PC-3 (cell line): Measurements from ENCODE around the gene GNRHR. TPM values are rescaled to one million over a fixed set of nuclear protein-coding genes. Genes with fewer than 3 reads are reported as not detected.
"Not testable (repeated sequence)": the region's sequence is repeated elsewhere in the genome, so short reads cannot be mapped to it uniquely, and the experiment has no call there.

Experiments
- ATAC-seq: fragments of 200-7000 bp; cut with Tn5 transposase; 2 replicates; pipeline ENCODE4 v1.9.1; 2020; ENCODE audit warnings: mild to moderate bottlenecking, moderate library complexity
- BruUV-seq: library from RNA; stranded (reverse); fragments of 400-500 nt; replicated peaks from 2 replicates; lab custom pipeline; 2021; lab: Mats Ljungman, UMichigan
- CTCF ChIA-PET: fragments of 300-600 bp; sonication (Branson Sonifier 250); formaldehyde crosslinking; loops from one replicate; lab custom pipeline; 2022; ENCODE audit warnings: antibody characterized with exemption; lab: Charles Lee
- POLR2A ChIA-PET: fragments of 300-600 bp; sonication (Branson Sonifier 250); formaldehyde crosslinking; loops from one replicate; lab custom pipeline; 2022; ENCODE audit warnings: antibody characterized with exemption; ENCODE audit not compliant: unreplicated experiment; lab: Charles Lee
- DNase-seq: peaks from one replicate; pipeline ENCODE4 v3.0.0-alpha.2; 2015
- H2AFZ ChIP-seq: fragments of 300-600 bp; sonication (generic); 2 replicates; pipeline ENCODE4 v1.6.0; 2016; ENCODE audit warnings: antibody characterized with exemption, low read length
- H3F3A ChIP-seq: fragments of 300-600 bp; sonication (generic); one replicate; pipeline ENCODE4 v1.6.0; 2017; ENCODE audit warnings: antibody characterized with exemption, low read length, control low read depth, mild to moderate bottlenecking; ENCODE audit not compliant: unreplicated experiment
- H3K27ac ChIP-seq: fragments of 300-600 bp; sonication (generic); 2 replicates; pipeline ENCODE4 v1.5.1; 2016; ENCODE audit warnings: mild to moderate bottlenecking, low read length
- H3K27me3 ChIP-seq: fragments of 300-600 bp; sonication (generic); 2 replicates; pipeline ENCODE4 v1.6.1; 2016; ENCODE audit warnings: low read length, mixed read lengths
- H3K36me3 ChIP-seq: fragments of 300-600 bp; sonication (generic); 2 replicates; pipeline ENCODE4 v1.6.1; 2016; ENCODE audit warnings: low read depth, mixed run types, low read length, mixed read lengths
- H3K4me1 ChIP-seq: fragments of 300-600 bp; sonication (generic); 2 replicates; pipeline ENCODE4 v1.5.1; 2016; ENCODE audit warnings: low read length; ENCODE audit not compliant: insufficient read depth
- H3K4me2 ChIP-seq: fragments of 300-600 bp; sonication (generic); 2 replicates; pipeline ENCODE4 v1.6.0; 2016; ENCODE audit warnings: low read length
- H3K4me3 ChIP-seq: fragments of 300-600 bp; sonication (generic); 2 replicates; pipeline ENCODE4 v1.5.1; 2016; ENCODE audit warnings: mild to moderate bottlenecking, low read length, mixed read lengths
- H3K79me2 ChIP-seq: fragments of 300-600 bp; sonication (generic); 2 replicates; pipeline ENCODE4 v1.6.1; 2017; ENCODE audit warnings: low read length, mixed read lengths
- H3K9ac ChIP-seq: fragments of 300-600 bp; sonication (generic); 2 replicates; pipeline ENCODE4 v1.6.0; 2016; ENCODE audit warnings: mild to moderate bottlenecking, low read length
- H3K9me2 ChIP-seq: fragments of 300-600 bp; sonication (generic); replicated peaks from 2 replicates; pipeline ENCODE4 v1.6.1; 2016; ENCODE audit warnings: mixed run types, low read length, mixed read lengths
- H3K9me3 ChIP-seq: fragments of 300-600 bp; sonication (generic); 2 replicates; pipeline ENCODE4 v1.6.1; 2016; ENCODE audit warnings: low read length, mixed read lengths
- H4K20me1 ChIP-seq: fragments of 300-600 bp; sonication (generic); 2 replicates; pipeline ENCODE4 v1.6.1; 2016; ENCODE audit warnings: low read length, mixed read lengths
- EZH2 ChIP-seq: fragments of 300-600 bp; sonication (generic); IDR thresholded peaks from one replicate; pipeline ENCODE4 v1.6.1; 2017; ENCODE audit warnings: antibody characterized with exemption, mild to moderate bottlenecking, low read length; ENCODE audit not compliant: unreplicated experiment
- EZH2phosphoT487 ChIP-seq: fragments of 300-600 bp; sonication (generic); IDR thresholded peaks from 2 replicates; pipeline ENCODE4 v1.6.1; 2018; ENCODE audit warnings: mild to moderate bottlenecking, antibody characterized with exemption, low read length, borderline replicate concordance
- intact Hi-C: fragments of 100-400 bp; cut with micrococcal nuclease; formaldehyde crosslinking; loops from 2 replicates; pipeline ENCODE4 v1.9.0; 2023
- total RNA-seq: library from RNA; depleted of rRNA; stranded (reverse); fragments of >200 nt; gene quantifications from 2 replicates; pipeline ENCODE4 v1.2.3, GENCODE V29; 2014
- TF ChIP-seq, protein P1 (sequence below): fragments of 300-600 bp; sonication (generic); conservative IDR thresholded peaks from 2 replicates; pipeline ENCODE4 v1.5.1; 2017; ENCODE audit warnings: antibody characterized with exemption, low read depth, mild to moderate bottlenecking, low read length

GNRHR gene
- total RNA-seq, 1 experiment from 2014 or later = not detected

DNA sequence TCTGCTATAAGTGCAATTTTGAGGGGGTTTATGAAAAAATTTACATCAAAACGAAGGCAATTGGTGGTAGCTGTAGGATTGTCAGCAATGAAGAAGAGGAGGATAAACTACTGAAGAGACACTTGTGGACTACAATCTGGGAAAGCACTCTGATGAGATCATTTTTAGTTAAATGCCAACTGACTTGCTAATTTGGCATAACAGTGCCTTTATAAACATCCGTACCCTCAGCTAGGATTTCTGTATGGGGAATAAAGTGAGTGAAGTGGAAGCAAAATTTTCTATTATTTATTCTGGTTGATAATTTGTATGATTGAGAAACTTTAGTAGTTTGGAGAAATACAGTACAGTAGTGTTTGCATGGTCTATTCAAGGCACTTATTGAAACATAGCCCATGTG, 11.2 kb upstream of the GNRHR start:
- DNase-seq (no peak), ATAC-seq (no peak)
- Histone ChIP-seq H3K4me3 (no peak overlapping the region), H3K36me3 (no peaks in the 10 kb centered on the region), H3K9me2 (no peaks in the 10 kb centered on the region), H3K4me2 (no peak overlapping the region), H3K27ac (no peak overlapping the region), H4K20me1 (no peaks in the 10 kb centered on the region), H3K4me1 (peaks cover 14% of the 10 kb centered on the region), H2AFZ (no peak overlapping the region), H3K79me2 (no peaks in the 10 kb centered on the region), H3K9ac (no peak overlapping the region), H3K9me3 (no peaks in the 10 kb centered on the region), H3K27me3 (no peaks in the 10 kb centered on the region), H3F3A (no peaks in the 10 kb centered on the region)
- CTCF ChIA-PET = no interaction called here
- intact Hi-C loops = no loop called here
- POLR2A ChIA-PET = interaction anchor here (0.6 kb wide), 1 partner anchor 51 kb away, joined by 5 read pairs; no protein-coding TSS in a partner anchor
- TF ChIP-seq, protein P1, sequence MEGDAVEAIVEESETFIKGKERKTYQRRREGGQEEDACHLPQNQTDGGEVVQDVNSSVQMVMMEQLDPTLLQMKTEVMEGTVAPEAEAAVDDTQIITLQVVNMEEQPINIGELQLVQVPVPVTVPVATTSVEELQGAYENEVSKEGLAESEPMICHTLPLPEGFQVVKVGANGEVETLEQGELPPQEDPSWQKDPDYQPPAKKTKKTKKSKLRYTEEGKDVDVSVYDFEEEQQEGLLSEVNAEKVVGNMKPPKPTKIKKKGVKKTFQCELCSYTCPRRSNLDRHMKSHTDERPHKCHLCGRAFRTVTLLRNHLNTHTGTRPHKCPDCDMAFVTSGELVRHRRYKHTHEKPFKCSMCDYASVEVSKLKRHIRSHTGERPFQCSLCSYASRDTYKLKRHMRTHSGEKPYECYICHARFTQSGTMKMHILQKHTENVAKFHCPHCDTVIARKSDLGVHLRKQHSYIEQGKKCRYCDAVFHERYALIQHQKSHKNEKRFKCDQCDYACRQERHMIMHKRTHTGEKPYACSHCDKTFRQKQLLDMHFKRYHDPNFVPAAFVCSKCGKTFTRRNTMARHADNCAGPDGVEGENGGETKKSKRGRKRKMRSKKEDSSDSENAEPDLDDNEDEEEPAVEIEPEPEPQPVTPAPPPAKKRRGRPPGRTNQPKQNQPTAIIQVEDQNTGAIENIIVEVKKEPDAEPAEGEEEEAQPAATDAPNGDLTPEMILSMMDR = no peak
- TF ChIP-seq EZH2 = no peak
- no peak for TF ChIP-seq EZH2phosphoT487
- BruUV-seq = no TSS peak

DNA sequence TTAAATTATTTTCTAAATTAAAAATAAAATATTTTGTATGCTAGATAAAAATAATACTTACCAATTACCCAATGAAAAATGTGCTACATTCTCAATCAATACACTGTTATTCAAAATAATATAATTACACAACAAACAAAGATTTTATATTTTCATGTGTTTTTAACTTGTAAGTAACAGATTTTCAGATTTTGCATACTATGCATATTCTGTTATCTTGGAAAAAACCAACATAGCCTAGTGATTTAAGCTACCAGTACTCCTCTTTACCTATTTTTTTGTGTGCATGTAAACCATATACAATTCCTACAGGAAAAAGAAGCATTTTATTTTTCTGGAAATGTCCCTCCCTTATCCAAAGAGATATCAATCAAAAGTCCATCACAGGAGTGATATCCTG, 10.0 kb upstream of the GNRHR start:
- DNase-seq (no peak), ATAC-seq (no peak)
- Histone ChIP-seq H3F3A (no peaks in the 10 kb centered on the region), H3K27ac (no peak overlapping the region), H3K4me1 (peaks cover 9% of the 10 kb centered on the region), H3K36me3 (no peaks in the 10 kb centered on the region), H3K9ac (no peak overlapping the region), H2AFZ (no peak overlapping the region), H3K9me3 (no peaks in the 10 kb centered on the region), H3K79me2 (no peaks in the 10 kb centered on the region), H4K20me1 (no peaks in the 10 kb centered on the region), H3K4me3 (no peak overlapping the region), H3K4me2 (no peak overlapping the region), H3K9me2 (no peaks in the 10 kb centered on the region), H3K27me3 (no peaks in the 10 kb centered on the region)
- TF ChIP-seq, protein P1 = no peak
- TF ChIP-seq EZH2phosphoT487 = no peak
- TF ChIP-seq EZH2 = no peak
- POLR2A ChIA-PET = no interaction called here
- no TSS peak for BruUV-seq
- intact Hi-C loops = no loop called here
- CTCF ChIA-PET = no interaction called here

DNA sequence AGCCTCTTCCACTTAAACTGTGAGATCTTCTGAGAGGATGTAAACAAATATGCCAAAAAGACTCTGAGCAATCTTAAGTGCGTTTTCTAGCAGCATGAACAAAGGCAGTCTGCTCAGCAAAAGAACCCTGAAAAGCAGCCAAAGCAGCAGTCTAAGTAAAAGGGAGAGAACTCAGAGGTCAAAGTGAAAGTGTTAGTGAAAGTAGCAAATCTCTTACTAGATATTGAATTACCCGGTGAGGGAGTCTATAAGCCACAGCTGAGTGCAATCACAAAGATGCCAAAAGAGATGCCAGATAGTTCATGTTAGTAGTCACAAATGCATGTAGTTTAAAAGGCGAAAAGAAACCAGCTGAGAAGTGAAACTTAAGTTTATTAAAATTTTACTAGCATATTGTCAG, 7.9 kb upstream of the GNRHR start:
- Histone ChIP-seq H3K4me1 (peaks cover 9% of the 10 kb centered on the region), H3K9me3 (no peaks in the 10 kb centered on the region), H4K20me1 (no peaks in the 10 kb centered on the region), H3K27me3 (no peaks in the 10 kb centered on the region), H3K9me2 (no peaks in the 10 kb centered on the region), H3K4me3 (no peak overlapping the region; the same call in 1 of the 2 replicates), H3F3A (no peaks in the 10 kb centered on the region), H3K36me3 (no peaks in the 10 kb centered on the region), H3K27ac (no peak overlapping the region), H3K9ac (no peak overlapping the region), H3K4me2 (peak overlapping the region; percentile 32; the same call in 1 of the 2 replicates), H3K79me2 (no peaks in the 10 kb centered on the region), H2AFZ (peak overlapping the region; percentile 35; the same call in 1 of the 2 replicates)
- POLR2A ChIA-PET = no interaction called here
- TF ChIP-seq EZH2 (no peak), EZH2phosphoT487 (no peak)
- TF ChIP-seq, protein P1 = no peak
- DNase-seq (no peak), ATAC-seq (no peak)
- intact Hi-C loops = no loop called here
- CTCF ChIA-PET = no interaction called here
- no TSS peak for BruUV-seq

DNA sequence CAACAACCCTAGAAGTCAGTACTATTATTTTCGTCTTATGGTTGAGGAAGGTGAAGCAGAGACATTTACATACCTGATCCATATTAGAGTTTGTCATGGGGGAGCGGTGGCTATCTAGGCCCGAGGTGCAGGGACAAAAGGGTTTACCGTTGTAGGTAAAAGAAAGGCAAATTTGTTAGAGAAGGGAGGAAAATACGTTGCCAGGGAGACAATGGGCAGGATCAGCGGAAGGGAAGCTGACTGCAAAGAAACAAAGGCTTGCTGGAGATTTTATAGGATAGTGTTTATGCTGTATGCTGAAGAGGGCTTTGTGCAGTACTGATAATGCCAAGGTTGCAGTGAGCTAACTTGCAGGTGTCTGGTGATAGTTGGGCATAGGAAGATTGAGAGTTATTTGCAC, 2.8 kb upstream of the GNRHR start:
- ATAC-seq, H4K20me1 ChIP-seq, DNase-seq, H3K27ac ChIP-seq, H3K9me2 ChIP-seq, H3K4me3 ChIP-seq, H3K9me3 ChIP-seq, H3F3A ChIP-seq, BruUV-seq, intact Hi-C loops, H3K4me2 ChIP-seq, H3K9ac ChIP-seq, CTCF ChIA-PET, H3K36me3 ChIP-seq, H3K79me2 ChIP-seq, POLR2A ChIA-PET, H2AFZ ChIP-seq, H3K27me3 ChIP-seq, H3K4me1 ChIP-seq: not testable (repeated sequence)
